KG1 (cell line): Measurements from ENCODE around the gene APC.
A peak's percentile ranks its signal among the peaks of the same experiment; 100 is the strongest.
"Not testable (repeated sequence)": the region's sequence is repeated elsewhere in the genome, so short reads cannot be mapped to it uniquely, and the experiment has no call there.

ENCODE experiments used
- DNase-seq: peaks from one replicate; lab custom pipeline; 2025; lab: John Stamatoyannopoulos, UW

APC gene

DNA sequence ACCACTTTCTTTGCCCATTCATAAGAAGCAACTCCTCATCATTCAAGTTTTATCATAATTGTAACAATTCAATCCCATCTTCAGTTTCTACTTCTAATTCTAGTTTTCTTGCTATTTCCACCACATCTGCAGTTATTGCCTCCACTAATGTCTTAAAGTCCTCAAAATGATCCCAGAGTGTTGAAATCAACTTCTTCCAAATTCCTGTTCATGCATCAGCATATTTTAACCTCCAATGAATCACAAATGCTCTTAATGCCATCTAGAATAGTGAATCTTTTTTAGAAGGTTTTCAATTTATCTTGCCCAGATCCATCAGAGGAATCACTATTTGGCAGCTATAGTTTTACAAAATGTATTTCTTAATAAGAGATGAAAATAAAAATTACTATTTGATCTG lies 120.2 kb downstream of the APC start:
- DNase-seq = no peak

DNA sequence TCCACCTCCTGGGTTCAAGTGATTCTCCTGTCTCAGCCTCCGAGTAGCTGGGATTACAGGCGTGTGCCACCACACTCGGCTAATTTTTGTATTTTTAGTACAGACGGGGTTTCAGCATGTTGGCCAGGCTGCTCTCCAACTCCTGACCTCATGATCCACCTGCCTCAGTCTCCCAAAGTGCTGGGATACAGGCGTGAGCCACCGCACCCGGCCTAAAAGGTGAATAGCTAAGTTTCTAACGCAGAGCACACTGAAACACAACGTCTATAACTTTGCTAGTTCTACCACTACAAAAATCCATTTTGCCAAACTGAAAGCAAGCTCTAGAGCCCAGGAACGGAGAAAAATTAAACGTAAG lies 122.9 kb downstream of the APC start:
- DNase-seq = not testable (repeated sequence)

DNA sequence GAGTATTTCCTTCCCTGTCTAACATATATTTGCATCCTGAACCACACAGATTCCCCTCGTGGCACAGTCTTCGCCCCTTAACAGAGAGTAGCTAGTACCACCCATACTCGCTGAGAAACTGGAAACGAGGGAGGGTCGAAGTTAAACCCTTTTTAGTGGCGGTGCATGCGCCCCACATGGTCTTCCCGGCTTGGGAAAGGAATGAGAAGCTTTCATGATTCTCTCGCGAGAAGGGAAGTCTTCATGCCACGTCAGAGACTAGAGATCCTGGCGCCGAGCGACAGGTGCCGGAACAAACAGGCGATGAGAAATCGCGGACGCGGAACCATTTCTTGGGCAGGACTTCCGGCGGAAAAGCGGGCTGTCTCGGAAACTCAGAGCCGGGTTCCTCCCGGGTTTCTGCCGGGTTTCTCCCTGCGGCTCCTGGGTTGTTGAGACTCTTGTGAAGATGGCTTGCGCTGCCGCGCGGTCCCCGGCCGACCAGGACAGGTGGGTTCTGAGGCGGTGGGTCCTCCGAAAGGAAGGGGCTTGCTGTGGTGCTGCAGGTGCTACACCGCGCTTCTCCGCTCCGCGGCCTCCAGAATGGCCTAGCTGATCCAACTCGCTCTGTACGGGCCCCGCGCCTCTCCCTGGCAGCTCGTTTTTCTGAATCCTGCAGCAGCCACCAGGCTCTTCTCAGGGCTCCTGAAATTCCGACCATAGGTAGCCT lies 123.4 kb downstream of the APC start, which contains the start of gene SRP19:
SRP19 (plus strand) TSS at position 359 of the 709 bp plus-strand sequence; CDS start at position 449, 90 bp downstream.
- peak; percentile 66 for DNase-seq

DNA sequence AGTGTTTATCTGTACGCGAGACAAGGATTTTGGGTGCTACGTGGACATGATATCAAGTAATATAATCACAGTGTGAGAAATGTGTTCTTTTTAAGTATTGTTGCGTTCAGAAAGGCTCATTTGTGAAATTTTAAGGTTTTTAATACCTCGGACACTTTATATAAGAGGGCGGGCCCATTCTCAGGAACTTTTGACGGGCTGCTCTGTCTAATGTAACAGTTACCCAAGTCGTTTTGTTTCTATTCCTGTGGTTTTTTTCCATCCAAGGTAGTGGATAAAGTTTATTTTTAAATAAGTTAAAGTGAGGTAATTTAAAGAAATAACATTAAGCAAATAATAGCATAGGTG lies 123.9 kb downstream of the APC start:
- DNase-seq = no peak

DNA sequence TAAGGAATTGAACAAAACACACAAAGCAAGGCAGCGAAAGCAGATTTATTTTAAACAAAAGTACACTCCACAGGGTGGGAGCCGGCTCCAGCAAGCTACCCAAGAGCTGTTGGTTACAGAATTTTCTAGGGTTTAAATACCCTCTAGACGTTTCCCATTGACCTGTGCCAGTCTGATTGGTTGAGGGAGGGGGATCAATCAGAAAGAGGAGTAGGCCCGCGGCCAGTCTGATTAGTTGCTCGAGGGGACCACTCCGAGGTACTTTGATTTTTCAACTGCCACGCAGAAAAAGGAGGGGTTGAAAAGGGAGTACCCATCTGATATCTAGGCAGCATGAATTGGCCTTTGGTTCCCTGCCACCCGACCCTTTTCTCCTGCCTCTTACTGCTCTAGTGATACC lies 124.4 kb downstream of the APC start:
- DNase-seq = no peak

DNA sequence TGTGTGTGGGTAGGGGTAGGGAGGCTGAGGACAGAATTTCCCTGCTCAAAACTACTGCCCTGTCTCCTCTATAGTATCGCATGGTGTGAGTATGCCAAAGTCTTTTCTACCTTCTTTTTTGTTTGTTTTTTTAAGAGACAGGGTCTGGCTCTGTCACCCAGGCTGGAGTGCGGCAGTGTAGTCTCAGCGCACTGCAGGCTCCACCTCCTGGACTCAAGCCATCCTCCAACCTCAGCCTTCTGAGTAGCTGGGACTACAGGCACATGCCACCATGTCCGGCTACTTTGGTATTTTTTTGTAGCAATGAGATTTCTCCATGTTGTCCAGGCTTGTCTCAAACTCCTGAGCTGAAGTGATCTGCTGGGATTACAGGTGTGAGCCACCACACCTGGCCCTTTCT lies 125.9 kb downstream of the APC start:
- no peak for DNase-seq

DNA sequence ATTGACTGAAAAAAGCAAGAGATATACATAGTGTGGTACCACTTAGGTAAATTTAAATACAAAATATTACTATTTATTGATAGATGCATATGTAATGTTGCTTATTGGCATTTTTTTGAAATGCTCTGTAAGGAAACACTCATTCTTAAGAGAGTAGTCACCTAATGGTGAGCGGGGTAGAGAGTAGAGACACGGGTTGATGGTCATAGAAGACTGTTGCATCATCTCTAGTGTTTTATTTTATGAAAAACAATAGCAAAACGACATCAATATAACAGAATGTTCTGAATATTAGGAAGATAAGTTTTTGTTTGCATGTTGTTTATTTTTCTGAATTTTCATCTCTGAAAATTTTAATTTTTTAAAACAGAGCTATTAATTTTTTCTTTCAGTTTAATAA lies 127.4 kb downstream of the APC start:
- no peak for DNase-seq

DNA sequence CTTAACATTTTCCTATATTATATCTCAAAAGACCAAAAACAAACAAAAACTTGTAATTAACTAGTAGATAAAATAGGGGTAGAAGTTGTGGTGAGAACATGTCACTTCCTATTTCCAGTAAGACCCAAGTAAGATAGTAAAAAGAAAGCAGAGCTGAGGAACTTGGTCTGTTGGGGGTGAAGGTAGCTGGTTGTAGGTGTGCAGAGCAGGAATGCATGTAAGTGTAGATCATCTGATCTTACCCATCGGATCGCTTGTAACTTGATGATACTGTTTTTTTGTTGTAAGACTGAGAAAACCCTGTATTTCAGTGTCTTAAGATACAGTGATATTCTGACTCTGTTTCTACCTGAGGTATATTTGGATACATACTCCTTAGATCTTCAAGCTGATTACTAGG lies 129.1 kb downstream of the APC start:
- DNase-seq = no peak

DNA sequence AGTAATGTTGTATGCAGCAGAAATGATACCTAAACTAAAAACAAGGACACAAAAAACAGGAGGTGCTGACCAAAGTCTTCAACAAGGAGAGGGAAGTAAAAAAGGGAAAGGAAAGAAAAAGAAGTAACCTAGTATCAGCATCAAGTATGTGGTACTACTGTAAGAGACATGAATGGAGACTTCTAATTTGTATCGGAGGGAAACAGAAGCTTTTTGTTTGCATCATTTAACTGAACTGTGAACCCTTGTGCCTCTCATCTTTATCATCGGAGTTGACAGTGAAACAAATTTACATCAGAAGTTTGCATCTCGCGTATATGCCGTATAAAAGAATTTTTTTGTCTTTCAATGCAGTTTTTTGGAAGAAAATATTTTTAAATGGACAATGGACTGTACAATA lies 129.7 kb downstream of the APC start:
- no peak for DNase-seq

DNA sequence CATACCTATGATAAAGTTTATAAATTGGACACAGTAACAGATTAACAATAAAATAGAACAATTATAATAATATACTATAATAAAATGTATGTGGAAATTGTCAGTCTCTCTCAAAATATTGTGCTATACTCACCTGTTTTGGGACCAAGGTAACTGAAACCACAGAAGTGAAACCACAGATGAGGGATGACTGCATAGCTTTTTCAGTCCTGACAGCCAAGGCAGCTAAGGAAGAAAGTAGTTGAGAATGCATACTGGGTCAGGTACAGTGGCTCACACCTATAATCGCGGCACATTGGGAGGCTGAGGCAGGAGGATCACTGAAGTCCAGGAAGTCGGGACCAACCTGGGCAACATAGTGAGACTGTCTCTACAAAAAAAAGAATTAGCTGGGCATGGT lies 132.3 kb downstream of the APC start:
- no peak for DNase-seq

DNA sequence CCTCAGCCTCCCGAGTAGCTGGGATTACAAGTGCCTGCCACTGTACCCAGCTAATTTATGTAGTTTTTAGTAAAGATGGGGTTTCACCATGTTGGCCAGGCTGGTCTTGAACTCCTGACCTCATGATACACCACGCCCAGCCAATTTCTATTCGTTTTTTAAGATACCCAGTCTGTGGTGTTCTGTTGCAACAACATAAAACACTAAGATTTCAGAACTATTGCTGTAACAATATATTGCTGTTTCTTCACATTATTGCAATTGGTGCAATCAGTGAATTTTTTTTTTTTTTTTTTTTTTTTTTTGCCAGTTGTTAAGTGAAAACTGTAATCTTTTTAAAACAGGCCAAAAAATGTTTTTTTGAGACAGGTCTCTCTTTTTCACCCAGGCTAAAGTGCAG lies 133.3 kb downstream of the APC start:
- no peak for DNase-seq

DNA sequence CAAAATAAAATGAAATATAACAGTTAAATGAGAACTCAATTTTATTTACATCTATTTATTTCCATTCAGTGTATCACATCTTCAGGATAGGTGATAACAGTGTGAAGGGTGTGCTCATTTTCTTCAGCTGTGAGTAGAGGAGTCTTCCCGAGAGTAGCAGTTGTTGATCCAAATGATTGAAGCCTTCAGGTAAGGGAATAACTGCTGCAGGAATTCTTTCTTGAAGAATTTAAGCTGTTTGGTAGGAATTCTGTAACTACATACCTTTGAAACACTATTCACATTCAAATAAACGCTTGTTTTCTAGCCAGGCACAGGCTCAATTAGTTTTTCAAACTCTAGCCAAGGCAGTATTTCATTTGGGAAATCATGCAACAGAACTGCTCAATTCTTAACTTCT lies 138.7 kb downstream of the APC start:
- DNase-seq = no peak

DNA sequence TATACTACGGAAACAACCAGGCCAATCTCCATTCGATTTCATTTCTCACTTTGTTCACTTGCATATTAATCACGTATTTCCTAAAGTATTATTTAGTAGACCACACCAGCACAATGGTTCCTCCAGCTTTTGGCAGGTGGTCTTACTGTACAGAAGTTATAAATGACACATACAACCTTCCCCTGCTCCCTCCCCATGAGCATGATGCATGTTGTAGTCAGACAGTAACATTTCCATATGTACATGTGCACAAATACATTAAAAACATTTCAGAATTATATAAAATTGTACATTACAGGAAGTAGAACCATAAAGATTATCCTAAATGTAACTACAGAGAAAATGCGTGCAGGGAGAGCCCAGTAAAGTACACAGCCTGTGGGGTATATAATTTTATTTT lies 140.4 kb downstream of the APC start:
- no peak for DNase-seq

DNA sequence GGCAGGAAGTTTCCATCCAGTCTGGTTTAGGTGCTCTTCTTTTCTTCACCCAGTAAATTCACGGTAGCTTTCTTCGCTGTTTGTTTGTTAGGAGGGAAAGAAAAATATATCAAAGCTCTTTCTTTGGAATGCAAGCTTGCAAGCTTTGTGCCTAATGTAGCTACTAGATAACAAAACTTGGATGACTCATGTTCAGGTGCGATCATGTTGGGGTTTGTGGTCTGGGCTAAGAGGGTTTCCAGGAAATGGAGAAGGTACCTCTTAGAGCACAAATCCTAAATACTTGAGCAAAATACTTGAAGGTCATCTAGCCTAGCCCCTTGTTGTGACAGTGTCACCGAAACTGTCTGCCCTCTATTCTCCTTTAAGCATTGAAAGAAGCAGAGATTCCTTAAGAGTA lies 141.1 kb downstream of the APC start:
- DNase-seq = no peak

DNA sequence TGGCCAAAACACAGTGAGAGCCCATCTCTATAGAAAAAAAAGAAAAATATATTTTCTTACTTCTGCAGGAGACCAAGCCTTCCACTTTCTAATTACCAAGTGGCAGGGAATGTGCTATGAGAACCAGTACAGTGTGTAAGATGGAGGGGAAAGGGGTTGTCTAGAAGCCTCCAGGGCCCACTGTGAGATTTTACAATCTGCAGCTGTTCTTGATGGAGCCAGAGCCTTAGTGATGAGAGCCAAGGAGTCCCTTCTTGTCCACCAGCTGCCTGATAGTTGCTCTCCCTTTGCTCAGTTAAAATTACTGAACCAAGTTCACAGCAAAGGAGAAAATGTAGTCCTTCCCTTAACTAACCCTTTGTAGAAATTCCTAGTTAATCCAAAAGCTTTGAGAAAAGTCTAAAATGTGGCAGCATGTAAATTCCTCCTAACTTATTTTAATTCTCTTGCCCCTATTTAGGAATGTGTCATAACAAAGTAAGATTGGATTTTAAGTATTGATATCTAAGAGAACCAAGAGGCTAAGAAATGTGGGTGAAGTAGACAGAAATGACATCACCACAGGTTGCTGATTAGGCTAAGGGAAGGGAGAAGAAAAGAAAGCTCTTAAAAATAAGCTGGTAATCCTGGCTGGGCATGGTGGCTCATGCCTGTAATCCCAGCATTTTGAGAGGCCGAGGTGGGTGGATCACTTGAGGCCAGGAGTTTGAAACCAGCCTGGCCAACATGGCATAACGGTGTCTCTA lies 142.7 kb downstream of the APC start:
- no peak for DNase-seq

DNA sequence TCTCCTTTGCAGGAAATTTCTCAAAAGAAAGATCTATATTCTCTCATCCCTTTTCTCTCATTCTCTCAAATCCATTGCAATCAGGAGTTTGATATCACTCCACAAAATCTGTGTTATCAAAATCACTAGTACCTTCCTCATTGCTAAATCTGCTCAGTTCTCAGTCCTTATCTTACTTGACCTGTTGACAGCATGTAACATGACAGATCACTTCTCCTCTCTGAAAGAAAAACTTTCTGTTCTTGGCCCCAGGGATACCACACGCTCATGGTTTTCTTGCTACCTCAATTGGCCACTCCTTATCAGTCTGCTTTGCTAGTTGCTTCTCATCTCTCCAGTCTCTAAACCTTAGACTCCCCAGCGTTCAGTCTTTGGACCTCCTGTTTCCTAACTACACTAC lies 145.5 kb downstream of the APC start:
- no peak for DNase-seq

DNA sequence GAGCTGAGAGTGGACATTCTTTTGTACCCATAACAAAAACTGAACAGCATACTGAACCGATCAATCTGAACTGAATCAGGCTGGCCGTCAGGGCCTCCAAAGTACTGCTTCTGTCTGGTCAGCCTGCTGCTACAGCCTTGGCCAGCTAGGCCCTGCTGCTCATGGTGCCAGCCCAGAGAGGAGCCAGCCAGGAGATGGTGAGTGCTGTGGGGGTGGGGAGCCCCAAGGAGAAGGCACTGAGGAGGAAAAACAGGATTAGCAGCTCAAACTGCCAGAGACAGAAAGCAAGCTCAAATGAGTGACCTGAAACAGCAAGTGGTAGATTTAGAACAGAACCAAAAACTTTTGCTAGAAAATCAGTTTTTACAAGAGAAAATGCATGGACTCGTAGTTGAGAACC lies 147.3 kb downstream of the APC start:
- DNase-seq = no peak

DNA sequence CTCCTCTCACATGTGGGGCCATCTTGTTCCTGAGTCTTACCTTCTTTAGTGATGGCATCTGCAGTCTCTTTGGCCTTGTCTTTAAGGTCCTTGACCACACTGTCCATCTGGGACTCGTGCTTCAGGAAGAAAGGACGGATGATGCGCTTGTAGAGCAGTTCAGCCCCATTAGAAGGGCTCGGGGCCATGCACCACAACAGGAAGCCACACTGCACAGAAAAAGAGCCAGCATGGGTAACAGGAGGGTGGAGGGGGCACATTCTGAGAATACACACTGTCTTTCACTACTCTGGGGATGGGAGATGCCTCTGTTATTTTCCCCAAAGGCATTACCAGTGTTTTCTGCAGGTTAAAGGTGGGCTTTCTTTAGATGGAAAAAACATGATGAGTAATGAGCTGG lies 149.3 kb downstream of the APC start:
- DNase-seq = no peak

DNA sequence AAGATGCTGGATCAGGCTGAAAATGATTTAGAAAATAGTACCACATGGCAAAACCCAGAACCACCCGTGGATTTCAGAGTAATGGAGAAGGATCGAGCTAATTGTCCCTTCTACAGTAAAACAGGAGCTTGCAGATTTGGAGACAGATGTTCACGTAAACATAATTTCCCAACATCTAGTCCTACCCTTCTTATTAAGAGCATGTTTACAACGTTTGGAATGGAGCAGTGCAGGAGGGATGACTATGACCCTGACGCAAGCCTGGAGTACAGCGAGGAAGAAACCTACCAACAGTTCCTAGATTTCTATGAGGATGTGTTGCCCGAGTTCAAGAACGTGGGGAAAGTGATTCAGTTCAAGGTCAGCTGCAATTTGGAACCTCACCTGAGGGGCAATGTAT lies 154.4 kb downstream of the APC start:
- not testable (repeated sequence) for DNase-seq

DNA sequence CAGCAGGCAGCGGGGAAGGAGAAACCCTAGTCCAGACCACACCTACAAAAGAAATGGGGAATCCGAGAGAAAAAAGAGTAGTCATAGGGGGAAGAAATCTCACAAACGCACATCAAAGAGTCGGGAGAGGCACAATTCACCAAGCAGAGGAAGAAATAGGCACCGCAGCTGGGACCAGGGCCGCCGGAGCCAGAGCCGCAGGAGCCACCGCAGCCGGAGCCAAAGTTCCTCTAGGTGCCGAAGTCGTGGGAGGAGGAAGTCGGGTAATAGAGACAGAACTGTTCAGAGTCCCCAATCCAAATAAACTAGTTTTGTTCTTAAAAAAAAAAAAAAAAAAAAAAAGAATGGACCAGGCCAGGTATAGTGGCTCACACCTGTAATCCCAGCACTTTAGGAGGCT lies 155.1 kb downstream of the APC start:
- no peak for DNase-seq

DNA sequence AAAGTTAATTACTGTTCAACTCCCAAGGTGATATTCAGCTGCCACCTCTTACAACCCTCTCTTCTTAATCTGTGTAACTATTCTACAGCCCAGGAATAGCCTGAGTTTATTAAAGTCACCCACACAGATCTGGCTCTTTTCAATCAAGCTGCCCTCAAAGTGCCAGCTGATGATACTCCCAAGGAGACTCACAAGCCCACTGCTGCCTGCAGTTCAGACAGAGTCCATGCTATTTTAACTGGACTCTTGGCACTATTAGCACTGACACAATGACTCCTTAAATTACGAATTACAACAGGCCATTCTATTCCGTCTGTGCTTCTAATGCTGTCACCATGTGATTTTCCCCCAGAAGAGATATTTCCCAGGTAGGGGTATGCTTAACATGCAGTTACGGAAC lies 158.0 kb downstream of the APC start:
- no peak for DNase-seq
